HG03280 (cell line): ENCODE results near the gene ERLEC1.
"Not testable (repeated sequence)": the region's sequence is repeated elsewhere in the genome, so short reads cannot be mapped to it uniquely, and the experiment has no call there.

Experiments used
- ATAC-seq: cut with Tn5 transposase; IDR thresholded peaks from one replicate; pipeline ENCODE4 v1.9.1; 2021; ENCODE audit warnings: mild to moderate bottlenecking, moderate library complexity; ENCODE audit not compliant: unreplicated experiment

The ERLEC1 gene

DNA sequence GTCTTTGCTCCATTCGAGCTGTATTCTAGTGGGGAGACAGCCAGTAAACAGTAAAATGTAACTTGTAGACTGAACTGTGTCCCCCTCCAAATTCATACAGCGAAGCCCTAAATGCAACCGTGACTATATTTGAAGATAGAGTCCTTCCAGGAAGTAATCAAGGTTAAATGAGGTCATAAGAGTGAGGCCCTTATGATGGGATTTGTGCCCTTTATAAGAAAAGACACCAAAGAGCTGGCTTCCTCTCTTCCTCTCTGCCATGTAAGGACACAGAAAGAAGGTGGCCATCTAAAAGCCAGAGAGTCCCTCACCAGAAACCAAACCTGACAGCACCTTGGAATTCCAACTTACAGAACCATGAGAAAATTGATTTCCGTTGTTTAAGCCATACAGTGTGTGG lies 41.5 kb downstream of the ERLEC1 start:
- ATAC-seq = no peak

DNA sequence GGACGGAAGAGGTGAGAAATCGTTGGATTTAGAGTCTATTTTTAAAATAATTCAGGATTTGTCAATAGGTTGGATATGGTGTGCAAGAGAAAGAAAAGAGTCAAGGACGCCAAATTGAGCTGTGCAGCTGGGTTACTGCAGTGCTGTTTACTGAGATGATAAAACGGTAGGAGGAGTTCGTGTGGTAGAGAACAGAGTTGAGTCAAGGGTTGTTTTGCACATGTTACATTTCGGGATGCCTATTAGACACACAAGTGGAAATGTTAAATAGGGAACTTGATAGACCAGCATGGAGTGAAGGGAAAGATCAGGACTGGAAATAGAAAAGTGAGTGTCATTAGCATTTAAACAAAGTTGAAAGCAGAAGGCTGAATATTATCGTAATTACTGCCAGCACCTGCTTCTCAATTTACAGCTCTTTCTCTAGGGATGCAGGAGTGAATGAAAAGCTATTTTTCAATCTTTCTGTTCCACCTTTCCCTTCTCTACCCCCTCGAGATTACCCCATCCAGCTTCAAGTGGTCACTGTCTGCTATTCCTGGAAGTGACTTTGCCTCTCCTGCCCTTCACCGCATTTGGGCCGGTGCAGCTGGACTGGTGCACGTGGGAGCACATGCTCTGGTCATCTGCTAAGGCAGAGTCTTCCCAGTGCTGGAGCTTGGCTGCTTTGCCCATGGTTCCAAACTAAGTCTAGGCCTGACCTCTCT lies 42.6 kb downstream of the ERLEC1 start:
- ATAC-seq = no peak

DNA sequence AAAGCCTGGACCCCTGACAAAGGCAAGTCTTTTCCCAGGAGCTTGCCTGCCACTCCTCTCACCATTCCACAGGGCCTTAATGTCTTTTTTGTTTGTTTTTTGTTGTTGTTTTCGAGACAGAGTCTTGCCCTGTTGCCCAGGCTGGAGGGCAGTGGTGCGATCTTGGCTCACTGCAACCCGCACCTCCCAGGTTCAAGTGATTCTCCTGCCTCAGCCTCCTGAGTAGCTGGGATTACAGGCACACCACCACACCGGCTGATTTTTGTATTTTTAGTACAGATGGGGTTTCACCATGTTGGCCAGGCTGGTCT lies 43.1 kb downstream of the ERLEC1 start:
- not testable (repeated sequence) for ATAC-seq

DNA sequence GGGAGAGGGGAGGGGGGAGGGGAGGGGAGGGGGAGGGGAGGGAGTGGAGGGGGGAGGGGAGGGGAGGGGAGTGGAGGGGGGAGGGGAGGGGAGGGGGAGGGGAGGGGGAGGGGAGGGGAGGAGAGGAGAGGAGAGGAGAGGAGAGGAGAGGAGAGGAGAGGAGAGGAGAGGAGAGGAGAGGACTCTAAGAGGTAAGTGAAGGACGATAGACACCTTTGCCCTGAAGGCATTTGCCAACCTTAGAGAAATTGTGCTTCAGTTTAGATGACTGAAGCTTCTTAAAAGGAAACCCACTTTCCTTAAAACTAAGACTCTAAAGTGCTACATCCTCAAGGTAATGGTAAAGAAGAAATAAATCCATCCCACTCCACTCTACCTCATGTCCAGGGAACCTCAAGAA lies 53.7 kb downstream of the ERLEC1 start:
- ATAC-seq = no peak

DNA sequence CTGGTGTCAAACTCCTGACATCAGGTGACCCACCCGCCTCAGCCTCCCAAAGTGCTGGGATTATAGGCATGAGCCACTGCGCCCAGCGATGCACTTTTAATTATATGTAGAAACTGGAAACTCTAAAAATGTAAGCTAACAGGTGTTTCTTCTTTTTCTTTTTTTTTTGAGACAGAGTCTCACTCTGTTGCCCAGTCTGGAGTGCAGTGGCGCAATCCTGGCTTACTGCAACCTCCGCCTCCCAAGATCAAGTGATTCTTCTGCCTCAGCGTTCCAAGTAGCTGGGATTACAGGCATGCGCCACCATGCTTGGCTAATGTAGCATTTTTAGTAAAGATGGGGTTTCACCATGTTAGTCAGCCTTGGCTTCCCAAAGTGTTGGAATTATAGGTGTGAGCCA lies 54.8 kb downstream of the ERLEC1 start:
- not testable (repeated sequence) for ATAC-seq

DNA sequence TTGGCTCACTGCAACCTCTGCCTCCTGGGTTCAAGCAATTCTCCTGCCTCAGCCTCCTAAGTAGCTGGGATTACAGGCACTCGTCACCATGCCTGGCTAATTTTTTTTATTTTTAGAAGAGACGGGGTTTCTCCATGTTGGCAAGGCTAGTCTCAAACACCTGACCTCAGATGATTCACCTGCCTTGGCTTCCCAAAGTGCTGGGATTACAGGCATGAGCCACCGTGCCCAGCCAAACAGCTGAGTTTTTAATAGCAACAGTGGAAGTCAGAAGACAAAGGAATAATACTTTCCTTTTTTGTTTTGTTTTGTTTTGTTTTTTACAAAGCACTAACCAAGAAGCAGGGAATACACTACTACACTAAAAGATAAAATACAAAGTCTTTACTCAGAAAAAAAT lies 56.0 kb downstream of the ERLEC1 start:
- no peak for ATAC-seq

DNA sequence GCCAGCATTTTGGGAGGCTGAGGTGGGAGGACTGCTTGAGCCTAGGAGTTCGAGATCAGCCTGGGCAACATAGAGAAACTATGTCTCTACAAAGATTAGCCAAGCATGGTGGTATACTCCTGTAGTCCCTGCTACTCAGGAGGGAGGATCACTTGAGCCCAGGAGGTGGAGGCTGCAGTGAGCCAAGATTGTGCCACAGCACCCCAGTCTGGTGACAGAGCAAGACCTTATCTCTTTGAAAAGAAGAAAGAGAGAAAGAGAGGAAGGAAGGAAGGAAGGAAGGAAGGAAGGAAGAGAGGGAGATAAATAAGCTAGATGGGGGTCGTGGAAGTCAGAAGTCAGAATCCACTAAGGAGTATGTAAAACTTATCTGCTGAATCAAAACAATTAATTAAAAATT lies 56.8 kb downstream of the ERLEC1 start:
- no peak for ATAC-seq

DNA sequence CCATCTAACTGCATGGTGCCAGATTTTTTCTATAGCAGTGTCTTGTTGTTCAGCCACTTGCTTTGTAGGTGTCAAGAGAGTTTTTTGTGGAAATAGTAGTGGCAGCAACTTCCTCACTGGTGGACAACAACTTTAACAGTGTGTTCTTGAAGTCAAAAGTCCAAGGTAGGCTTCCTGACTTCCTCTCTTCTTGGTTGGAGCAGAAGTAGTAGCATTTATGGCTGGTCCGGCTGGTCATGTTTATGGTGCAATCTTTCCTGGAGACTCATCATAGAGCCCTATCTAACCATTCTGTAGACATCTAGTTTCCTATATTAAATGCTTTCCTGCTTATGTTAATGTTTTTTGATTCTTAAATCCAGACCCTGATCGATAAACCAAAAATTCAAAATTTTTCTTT lies 61.2 kb downstream of the ERLEC1 start:
- no peak for ATAC-seq

DNA sequence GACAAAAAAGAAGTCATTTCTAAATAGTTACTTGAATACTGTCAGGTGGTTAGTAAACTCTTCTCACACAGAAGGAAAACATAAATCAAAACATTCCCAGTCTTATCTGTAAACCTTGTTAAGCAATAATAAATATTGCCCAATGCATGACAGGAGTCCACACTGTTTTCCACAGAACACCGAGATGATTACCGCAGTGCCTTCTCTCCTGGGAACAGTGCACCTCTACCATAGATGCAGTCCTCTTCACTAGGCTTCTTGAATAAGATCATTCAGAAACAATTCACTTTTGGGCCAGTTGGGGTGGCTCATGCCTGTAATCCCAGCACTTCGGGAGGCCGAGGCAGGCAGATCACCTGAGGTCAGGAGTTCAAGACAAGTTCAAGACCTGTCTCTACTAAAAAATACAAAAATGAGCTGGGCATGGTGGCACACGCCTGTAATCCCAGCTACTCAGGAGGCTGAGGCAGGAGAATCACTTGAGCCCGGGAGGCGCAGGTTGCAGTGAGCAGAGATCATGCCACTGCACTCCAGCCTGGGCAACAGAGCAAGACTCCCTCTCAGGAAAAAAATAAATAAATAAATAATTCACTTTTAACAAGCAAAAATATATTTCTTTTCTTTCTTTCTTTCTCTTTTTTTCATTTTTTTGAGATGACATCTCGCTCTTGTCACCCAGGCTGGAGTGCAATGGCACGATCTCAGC lies 64.4 kb downstream of the ERLEC1 start:
- not testable (repeated sequence) for ATAC-seq

DNA sequence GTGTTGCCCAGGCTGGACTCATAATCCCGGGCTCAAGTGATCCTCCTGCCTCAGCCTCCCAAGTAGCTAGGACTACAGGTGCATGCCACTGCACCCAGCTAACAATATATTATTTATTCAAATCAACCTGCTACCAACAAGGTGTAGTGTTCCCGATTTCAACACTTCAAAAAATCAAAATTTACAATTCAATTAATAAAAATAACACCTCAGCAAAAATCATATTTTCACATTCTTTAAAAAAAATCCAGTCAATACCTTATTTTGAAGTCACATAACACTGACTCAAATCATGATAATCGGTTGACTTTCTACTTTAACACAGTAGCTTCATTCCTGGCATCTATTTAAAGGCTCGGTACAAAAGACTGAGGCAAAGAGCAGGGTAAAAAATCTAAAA lies 65.7 kb downstream of the ERLEC1 start:
- no peak for ATAC-seq

DNA sequence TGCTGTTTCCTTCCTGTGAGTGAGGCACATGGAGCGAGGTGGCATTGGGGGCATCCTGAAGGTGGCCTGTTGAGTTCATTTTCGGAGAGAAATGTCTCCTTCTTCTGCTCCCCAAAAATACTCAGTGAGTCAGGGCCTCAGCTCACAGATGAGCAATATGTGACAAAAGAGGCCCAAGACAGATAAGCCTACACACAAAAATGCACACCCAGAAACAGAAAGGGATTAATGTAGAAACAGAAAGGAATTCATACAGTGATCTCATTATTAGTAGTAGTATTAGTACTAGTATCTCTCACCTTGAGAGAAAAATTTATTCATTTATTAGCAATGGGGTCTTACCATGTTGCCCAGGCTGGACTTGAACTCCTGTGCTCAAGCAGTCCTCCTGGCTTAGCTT lies 67.8 kb downstream of the ERLEC1 start:
- no peak for ATAC-seq

DNA sequence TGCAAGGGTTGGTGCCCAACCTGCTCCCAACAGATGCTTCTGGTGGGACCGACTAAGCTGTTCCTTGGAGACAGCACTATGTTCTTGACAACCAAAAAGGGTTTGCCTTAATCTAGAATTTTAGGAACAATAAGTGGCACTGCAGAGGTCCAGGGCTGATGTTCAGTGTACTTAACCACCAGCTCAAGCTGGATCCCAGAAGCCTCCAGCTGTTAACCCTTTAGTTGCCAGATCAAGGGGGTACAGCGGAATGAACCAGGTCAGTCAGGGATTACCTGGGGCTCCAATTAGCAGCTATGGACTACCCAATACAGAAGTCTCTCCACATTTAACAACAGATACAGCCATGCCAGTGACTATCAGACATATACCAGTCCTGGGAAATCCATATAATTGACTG lies 69.4 kb downstream of the ERLEC1 start:
- no peak for ATAC-seq

DNA sequence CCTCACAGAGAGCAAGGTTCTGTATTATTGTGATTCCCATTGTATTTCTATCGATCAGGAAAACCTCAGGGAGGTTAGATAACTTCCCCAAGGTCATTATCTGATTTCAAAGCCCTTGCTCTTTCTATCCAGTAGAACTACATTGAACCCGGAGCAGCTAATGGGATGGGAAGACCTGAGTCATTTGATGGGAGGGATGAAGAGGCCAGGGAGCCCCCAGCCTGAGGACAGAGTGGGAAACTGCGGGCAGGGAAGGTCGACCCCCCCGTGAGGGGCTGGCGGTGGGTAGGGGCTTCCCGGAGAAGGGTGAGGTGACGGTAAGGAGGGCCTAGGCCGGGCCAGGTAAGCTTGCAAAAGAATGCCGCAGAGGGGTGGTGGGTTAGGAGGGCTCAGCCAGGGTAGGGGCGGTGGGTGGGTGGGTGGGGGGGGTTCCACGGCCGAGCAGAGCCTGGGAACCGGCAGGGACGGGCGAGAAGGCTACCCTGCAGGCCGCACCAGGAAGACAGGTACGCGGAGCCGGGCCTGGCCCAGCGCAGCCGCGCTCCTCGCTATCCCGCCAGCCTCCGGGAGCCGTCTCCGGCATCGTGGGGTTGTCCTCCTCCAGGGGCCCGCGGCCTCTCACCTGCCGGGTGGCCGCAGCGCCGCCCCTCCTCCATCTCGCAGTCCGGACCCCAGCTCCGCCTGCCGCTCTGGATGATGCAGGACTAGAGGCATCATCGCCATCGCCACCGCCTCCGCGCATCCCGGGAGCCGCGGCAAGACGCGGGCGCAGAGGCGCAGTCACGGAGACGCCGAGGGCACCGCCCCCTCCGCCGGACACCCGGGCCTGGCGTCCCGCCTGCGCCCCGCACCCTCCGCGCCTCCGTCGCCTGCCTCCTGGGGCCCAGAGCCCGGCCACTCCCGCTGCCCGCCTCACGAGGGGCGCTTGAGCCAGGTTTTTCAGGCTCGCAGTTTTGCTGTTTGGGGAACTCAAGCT lies 72.7 kb downstream of the ERLEC1 start, which contains the start of gene GPR75:
TSS of gene GPR75 (minus strand) at position 762 of the 976 bp plus-strand sequence. CDS start 5,211 bp downstream, outside the sequence.
- ATAC-seq = no peak

DNA sequence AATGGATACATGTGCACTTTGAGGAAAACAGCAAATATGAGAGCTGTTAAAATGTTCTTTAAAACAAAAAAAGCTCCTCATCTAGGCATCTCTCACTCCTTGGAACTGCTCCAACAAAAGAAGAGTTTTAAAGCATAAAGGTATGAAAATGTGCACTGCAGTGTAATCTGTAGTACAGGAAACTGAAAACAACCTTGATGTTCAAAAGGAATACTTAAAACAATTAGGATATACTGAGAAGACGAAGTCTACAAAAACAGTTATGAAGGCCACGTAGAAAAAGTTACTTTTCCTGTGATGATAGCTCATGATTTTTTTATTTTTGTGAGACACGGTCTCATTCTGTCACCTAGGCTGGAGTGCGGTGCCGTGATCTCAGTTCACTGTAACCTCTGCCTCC lies 75.0 kb downstream of the ERLEC1 start:
- ATAC-seq = no peak

DNA sequence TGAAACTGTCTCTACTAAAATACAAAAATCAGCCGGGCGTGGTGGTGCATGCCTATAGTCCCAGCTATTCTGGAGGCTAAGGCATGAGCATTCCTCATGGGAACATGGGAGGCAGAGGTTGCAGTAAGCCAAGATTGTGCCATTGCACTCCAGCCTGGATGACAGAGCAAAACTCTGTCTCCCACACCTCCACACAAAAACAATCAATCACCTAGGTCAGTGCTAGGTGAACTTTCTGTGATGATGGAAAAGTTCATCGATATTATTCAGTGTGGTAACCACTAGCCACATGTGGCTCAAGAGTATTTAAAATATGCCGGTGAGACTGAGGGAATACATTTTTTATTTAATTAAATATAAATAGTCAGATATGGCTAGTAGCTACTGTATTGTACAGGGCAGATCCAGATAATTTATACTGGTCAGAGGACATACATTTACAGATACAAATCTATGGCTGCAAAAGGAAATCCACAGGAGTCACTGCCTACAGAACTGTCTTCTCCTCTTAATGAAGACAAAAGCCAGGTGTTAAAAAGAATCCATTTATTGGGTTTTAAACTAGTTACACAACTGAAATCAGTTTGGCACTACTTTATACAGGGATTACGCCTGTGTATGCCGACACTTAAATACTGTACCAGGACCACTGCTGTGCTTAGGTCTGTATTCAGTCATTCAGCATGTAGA lies 76.8 kb downstream of the ERLEC1 start:
- ATAC-seq = no peak

DNA sequence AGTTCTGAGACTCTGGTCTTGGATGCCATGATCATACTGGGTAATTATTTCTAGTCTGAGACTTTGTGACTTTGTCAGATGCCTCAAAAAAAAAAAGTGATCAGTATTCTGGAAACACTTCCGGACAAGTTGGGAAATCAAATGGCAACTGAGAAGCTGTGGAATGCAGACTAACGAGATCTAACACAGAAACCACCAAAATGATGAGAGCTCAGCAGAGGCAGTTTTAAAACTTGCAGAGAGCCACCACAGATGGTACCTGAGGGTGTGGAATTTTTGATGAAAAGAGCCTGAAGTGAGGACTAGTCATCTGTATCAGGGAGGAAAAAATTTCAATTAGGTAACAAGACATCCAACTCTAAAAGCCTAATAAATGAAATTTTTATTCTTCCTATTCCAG lies 78.4 kb downstream of the ERLEC1 start:
- ATAC-seq = no peak

DNA sequence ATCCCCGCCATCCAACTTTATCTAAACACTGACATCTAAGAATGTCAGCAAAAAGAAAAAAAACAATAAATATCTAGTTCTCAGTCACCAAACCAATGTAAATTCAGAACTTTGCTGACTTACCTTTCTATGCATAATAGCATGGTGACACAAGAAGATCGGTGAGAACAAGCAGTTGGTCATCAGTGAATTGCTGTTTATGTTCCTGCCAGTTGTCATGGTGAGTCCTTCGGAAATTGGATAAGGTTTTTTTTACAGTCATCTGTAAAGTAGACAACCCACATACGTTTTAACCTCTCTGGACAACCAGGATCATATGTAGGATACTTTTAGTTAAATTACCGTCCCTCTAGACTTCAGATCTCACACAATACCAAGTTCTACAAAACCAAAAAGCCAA lies 79.1 kb downstream of the ERLEC1 start:
- ATAC-seq = no peak

DNA sequence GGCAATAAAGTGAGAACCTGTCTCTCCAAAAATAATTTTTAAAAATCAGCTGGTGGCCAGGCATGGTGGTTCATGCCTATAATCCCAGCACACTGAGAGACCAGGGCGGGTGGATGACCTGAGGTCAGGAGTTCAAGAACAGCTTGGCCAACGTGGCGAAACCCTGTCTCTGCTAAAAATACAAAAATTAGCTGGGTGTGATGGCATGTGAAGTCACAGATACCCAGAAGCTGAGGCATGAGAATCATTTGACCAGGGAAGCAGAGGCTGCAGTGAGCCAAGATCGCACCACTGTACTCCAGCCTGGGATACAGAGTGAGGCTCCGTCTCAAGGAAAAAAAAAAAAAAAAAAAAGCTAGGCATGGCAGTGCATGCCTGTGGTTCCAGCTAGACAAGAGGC lies 80.3 kb downstream of the ERLEC1 start:
- ATAC-seq = no peak

DNA sequence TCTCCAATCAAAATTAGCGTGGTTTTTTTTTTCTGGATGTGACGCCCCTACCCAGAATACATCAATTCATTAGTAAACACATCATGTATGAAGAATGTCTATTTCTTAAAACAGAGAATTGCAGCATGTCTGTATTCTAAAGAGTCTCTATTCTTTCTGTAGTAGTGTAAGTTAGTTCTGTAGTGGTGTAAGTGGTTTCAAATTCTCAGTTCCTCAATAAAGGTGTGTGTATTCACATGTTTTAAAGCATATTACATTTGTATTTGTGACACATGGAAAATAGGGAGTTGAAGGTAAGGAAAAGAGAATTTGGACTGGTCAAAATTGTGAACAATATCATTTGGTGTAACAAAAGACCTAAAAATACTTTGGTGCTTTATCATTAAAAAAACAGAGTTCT lies 80.9 kb downstream of the ERLEC1 start:
- ATAC-seq = no peak
